HepG2 (cell line): Measurements from ENCODE around the gene HMBS. TPM values are rescaled to one million over a fixed set of nuclear protein-coding genes. Genes with fewer than 3 reads are reported as not detected.

Experiments used
- AHR ChIP-seq: IDR thresholded peaks from 2 replicates; pipeline ENCODE4 v1.6.1; 2018; ENCODE audit warnings: missing genetic modification reagents, missing compliant biosample characterization
- ATF4 ChIP-seq, 2 experiments: fragments of 450-650 bp in 1 of 2; sonication (generic) in 1 of 2; formaldehyde crosslinking; IDR thresholded peaks; 2 replicates each; pipeline versions ENCODE4 v1.5.0 to v1.8.0; 2020 to 2022; ENCODE audit warnings: mild to moderate bottlenecking in 1 of 2, missing genetic modification reagents in 1 of 2
- BRD4 ChIP-seq: sonication (generic); formaldehyde crosslinking; IDR thresholded peaks from 2 replicates; pipeline ENCODE4 v1.4.0; 2020; ENCODE audit warnings: missing genetic modification reagents
- ELK4 ChIP-seq: sonication (generic); formaldehyde crosslinking; IDR thresholded peaks from 2 replicates; pipeline ENCODE4 v1.9.0; 2021; ENCODE audit warnings: missing genetic modification reagents, borderline replicate concordance
- HDAC2 ChIP-seq: sonication (generic); formaldehyde crosslinking; IDR thresholded peaks from 2 replicates; pipeline ENCODE4 v1.4.0; 2020; ENCODE audit warnings: missing genetic modification reagents
- KLF12 ChIP-seq: sonication (generic); formaldehyde crosslinking; IDR thresholded peaks from 2 replicates; pipeline ENCODE4 v1.4.0; 2020; ENCODE audit warnings: missing genetic modification reagents, borderline replicate concordance
- MAZ ChIP-seq, 2 experiments: sonication (generic) in 1 of 2; formaldehyde crosslinking in 1 of 2; IDR thresholded peaks; 2 replicates each; pipeline versions ENCODE4 v1.5.0 to v1.6.1; 2012 to 2020; ENCODE audit warnings: low read depth in 2 of 2, mild to moderate bottlenecking in 2 of 2, borderline replicate concordance in 1 of 2, improper control_type of control experiment in 1 of 2, low read length in 1 of 2, missing genetic modification reagents in 1 of 2, moderate library complexity in 1 of 2
- TCF7 ChIP-seq: sonication (generic); IDR thresholded peaks from 2 replicates; pipeline ENCODE4 v1.6.1; 2016; ENCODE audit warnings: antibody characterized with exemption, low read depth
- ZBTB38 ChIP-seq: sonication (generic); formaldehyde crosslinking; IDR thresholded peaks from 2 replicates; pipeline ENCODE4 v1.5.1; 2020; ENCODE audit warnings: mild to moderate bottlenecking, missing genetic modification reagents
- ZBTB7B ChIP-seq: sonication (generic); formaldehyde crosslinking; IDR thresholded peaks from 2 replicates; pipeline ENCODE4 v1.4.0; 2020; ENCODE audit warnings: missing genetic modification reagents
- ZNF501 ChIP-seq: sonication (generic); formaldehyde crosslinking; IDR thresholded peaks from 2 replicates; pipeline ENCODE4 v1.5.1; 2020; ENCODE audit warnings: mild to moderate bottlenecking, moderate library complexity, missing genetic modification reagents
- ZZZ3 ChIP-seq: sonication (generic); formaldehyde crosslinking; IDR thresholded peaks from 2 replicates; pipeline ENCODE4 v1.4.0; 2020; ENCODE audit warnings: missing genetic modification reagents, mild to moderate bottlenecking, borderline replicate concordance
- polyA plus RNA-seq, 8 experiments: library from polyadenylated mRNA; depleted of rRNA in 3 of 8; stranded (reverse) in 7 of 8; unstranded in 1 of 8; fragments of >200 nt; fragmentation: Illumina TruSeq in 4 of 8; extraction: Trizol in 4 of 8; gene quantifications; 2 replicates each; pipeline versions ENCODE4 v1.2.1 to v1.2.3, GENCODE V29; 2011 to 2016; ENCODE audit warnings: low read depth in 4 of 8, missing spikeins in 1 of 8, mixed read lengths in 1 of 8; ENCODE audit not compliant: insufficient read depth in 1 of 8
- total RNA-seq, 5 experiments: library from RNA; depleted of rRNA; stranded (reverse); fragments of >200 nt; fragmentation: Illumina TruSeq; extraction: Trizol; gene quantifications; 2 replicates each; pipeline ENCODE4 v1.2.3, GENCODE V29; 2016; ENCODE audit warnings: low read depth in 1 of 5
- TF ChIP-seq, protein P1 (sequence below), 2 experiments: sonication (generic) in 1 of 2; formaldehyde crosslinking in 1 of 2; IDR thresholded peaks; 2 replicates each; pipeline versions ENCODE4 v1.6.1 to v1.9.0; 2014 to 2022; ENCODE audit warnings: antibody characterized with exemption in 1 of 2, borderline replicate concordance in 1 of 2, inconsistent platforms in 1 of 2, low read depth in 1 of 2, missing genetic modification reagents in 1 of 2
- TF ChIP-seq, protein P2 (sequence below): sonication (generic); formaldehyde crosslinking; IDR thresholded peaks from 2 replicates; pipeline ENCODE4 v1.4.0; 2020; ENCODE audit warnings: mild to moderate bottlenecking, missing genetic modification reagents
- TF ChIP-seq, protein P3 (sequence below): sonication (generic); formaldehyde crosslinking; IDR thresholded peaks from 2 replicates; pipeline ENCODE4 v1.8.0; 2022; ENCODE audit warnings: low read depth, missing genetic modification reagents

HMBS gene
- total and polyA plus RNA-seq, 2 of the 13 experiments (the other 11 are each of a cell fraction or from before 2014, with no cell fraction given), result 9.4 to 46.9 TPM

- no peak for TF ChIP-seq ATF4 (CRISPR knock-in tag; IDR thresholded peaks at IDR 0.05)
- TF ChIP-seq, protein P1, sequence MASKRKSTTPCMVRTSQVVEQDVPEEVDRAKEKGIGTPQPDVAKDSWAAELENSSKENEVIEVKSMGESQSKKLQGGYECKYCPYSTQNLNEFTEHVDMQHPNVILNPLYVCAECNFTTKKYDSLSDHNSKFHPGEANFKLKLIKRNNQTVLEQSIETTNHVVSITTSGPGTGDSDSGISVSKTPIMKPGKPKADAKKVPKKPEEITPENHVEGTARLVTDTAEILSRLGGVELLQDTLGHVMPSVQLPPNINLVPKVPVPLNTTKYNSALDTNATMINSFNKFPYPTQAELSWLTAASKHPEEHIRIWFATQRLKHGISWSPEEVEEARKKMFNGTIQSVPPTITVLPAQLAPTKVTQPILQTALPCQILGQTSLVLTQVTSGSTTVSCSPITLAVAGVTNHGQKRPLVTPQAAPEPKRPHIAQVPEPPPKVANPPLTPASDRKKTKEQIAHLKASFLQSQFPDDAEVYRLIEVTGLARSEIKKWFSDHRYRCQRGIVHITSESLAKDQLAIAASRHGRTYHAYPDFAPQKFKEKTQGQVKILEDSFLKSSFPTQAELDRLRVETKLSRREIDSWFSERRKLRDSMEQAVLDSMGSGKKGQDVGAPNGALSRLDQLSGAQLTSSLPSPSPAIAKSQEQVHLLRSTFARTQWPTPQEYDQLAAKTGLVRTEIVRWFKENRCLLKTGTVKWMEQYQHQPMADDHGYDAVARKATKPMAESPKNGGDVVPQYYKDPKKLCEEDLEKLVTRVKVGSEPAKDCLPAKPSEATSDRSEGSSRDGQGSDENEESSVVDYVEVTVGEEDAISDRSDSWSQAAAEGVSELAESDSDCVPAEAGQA (IDR thresholded peaks at IDR 0.05; ENCODE audit: low read depth), result 0 out of 2 replicates have a peak, but pooled peaks have one; percentile 14
- TF ChIP-seq, protein P1 (CRISPR knock-in tag; IDR thresholded peaks at IDR 0.05; ENCODE audit: borderline replicate concordance), result no peak
- TF ChIP-seq TCF7, result peak; percentile 49; the same call in 1 of the 2 replicates
- TF ChIP-seq, protein P2, sequence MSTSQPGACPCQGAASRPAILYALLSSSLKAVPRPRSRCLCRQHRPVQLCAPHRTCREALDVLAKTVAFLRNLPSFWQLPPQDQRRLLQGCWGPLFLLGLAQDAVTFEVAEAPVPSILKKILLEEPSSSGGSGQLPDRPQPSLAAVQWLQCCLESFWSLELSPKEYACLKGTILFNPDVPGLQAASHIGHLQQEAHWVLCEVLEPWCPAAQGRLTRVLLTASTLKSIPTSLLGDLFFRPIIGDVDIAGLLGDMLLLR (CRISPR knock-in tag), result peak; percentile 30; the same call in 1 of the 2 replicates
- TF ChIP-seq KLF12, result peak; percentile 29; the same call in 1 of the 2 replicates
- TF ChIP-seq ZNF501, result peak; percentile 62
- TF ChIP-seq ELK4, result no peak
- TF ChIP-seq AHR, result peak; percentile 57; the same call in 1 of the 2 replicates
- TF ChIP-seq, protein P3, sequence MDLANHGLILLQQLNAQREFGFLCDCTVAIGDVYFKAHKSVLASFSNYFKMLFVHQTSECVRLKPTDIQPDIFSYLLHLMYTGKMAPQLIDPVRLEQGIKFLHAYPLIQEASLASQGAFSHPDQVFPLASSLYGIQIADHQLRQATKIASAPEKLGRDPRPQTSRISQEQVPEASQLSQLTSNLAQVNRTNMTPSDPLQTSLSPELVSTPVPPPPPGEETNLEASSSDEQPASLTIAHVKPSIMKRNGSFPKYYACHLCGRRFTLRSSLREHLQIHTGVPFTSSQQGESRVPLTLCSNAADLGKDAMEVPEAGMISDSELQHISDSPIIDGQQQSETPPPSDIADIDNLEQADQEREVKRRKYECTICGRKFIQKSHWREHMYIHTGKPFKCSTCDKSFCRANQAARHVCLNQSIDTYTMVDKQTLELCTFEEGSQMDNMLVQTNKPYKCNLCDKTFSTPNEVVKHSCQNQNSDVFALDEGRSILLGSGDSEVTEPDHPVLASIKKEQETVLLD (CRISPR knock-in tag), result 0 out of 2 replicates have a peak, but pooled peaks have one; percentile 16
- peak; percentile 55 for TF ChIP-seq ZBTB7B (CRISPR knock-in tag)
- peak; percentile 78; the same call in 1 of the 2 replicates for TF ChIP-seq MAZ (IDR thresholded peaks at IDR 0.05; ENCODE audit: borderline replicate concordance, low read depth, low read length)
- peak; percentile 74; the same call in 1 of the 2 replicates for TF ChIP-seq MAZ (CRISPR knock-in tag; IDR thresholded peaks at IDR 0.05; ENCODE audit: low read depth)
- TF ChIP-seq HDAC2 (CRISPR knock-in tag), result 0 out of 2 replicates have a peak, but pooled peaks have one; percentile 19
- TF ChIP-seq ZBTB38 (CRISPR knock-in tag), result 0 out of 2 replicates have a peak, but pooled peaks have one; percentile 20
- TF ChIP-seq BRD4 (CRISPR knock-in tag), result 0 out of 2 replicates have a peak, but pooled peaks have one; percentile 30
- 0 out of 2 replicates have a peak, but pooled peaks have one; percentile 31 for TF ChIP-seq ZZZ3 (CRISPR knock-in tag)
Observed at GRCh38 chr11:119106564-119107537, 22.2 kb downstream of the HMBS start, which contains the start of gene C2CD2L (continued).
